Mesodermal cell (in vitro differentiated cells): ENCODE data around the gene PGBD2. TPM values are rescaled to one million over a fixed set of nuclear protein-coding genes. Genes with fewer than 3 reads are reported as not detected.

Experiments used
- H3K27ac ChIP-seq: 2 replicates; pipeline ENCODE4 v1.7.0; 2013; ENCODE audit warnings: mild to moderate bottlenecking, low read depth, low read length, moderate library complexity; ENCODE audit not compliant: severe bottlenecking
- H3K36me3 ChIP-seq: 2 replicates; pipeline ENCODE4 v1.7.1; 2013; ENCODE audit warnings: mild to moderate bottlenecking, low read length, moderate library complexity; ENCODE audit not compliant: control insufficient read depth, insufficient read depth
- H3K4me1 ChIP-seq: one replicate; pipeline ENCODE4 v1.7.1; 2013; ENCODE audit warnings: mild to moderate bottlenecking, low read length; ENCODE audit not compliant: insufficient read depth, control insufficient read depth, poor library complexity, severe bottlenecking
- H3K4me3 ChIP-seq: 2 replicates; pipeline ENCODE4 v1.7.0; 2013; ENCODE audit warnings: low read length, control low read depth, mild to moderate bottlenecking; ENCODE audit not compliant: insufficient read depth, poor library complexity, severe bottlenecking; ENCODE audit errors: extremely low read depth
- H3K9me3 ChIP-seq: 2 replicates; pipeline ENCODE4 v1.7.1; 2013; ENCODE audit warnings: mild to moderate bottlenecking, low read length, moderate library complexity; ENCODE audit not compliant: control insufficient read depth
- WGBS, 2 experiments: methylation state at CpG; one replicate each; pipeline ENCODE4 v1.1.5; 2013; ENCODE audit warnings: missing lambda C conversion rate in 2 of 2; ENCODE audit not compliant: insufficient coverage in 2 of 2; 5-methylcytosine and 5-hydroxymethylcytosine counted together
- polyA plus RNA-seq, 2 experiments: library from polyadenylated mRNA; stranded (reverse); fragments of 50-300 nt; gene quantifications; one replicate each; pipeline ENCODE4 v1.2.3, GENCODE V29; 2013

PGBD2 gene
- 3.2 TPM for polyA plus RNA-seq (2013, experiment 1 of 2)
- 2.9 TPM for polyA plus RNA-seq (2013, experiment 2 of 2)

GRCh38 chr1:248906009-248906752 lies at the start of gene PGBD2:
PGBD2 (plus strand) TSS chr1:248906235; CDS start chr1:248913863, 7,628 bp downstream.
- WGBS, 2 experiments: 1% methylated on average over 40 to 52 of the region's 80 CpGs
- peak within 1 kb of the TSS; percentile 97 for H3K27ac ChIP-seq

GRCh38 chr1:248857201-248857600 lies 48.8 kb upstream of the PGBD2 start:
- Histone ChIP-seq H3K36me3 (peaks cover 34% of the 10 kb centered on the region), H3K27ac (no peak overlapping the region), H3K9me3 (no peaks in the 10 kb centered on the region), H3K4me3 (peak overlapping the region; percentile 64), H3K4me1 (peaks cover 10% of the 10 kb centered on the region)
- WGBS, 2 experiments: 100% methylated on average over 4 of the region's 7 CpGs; no CpG with 5 or more reads in 1 of the 2 experiments

More at GRCh38 chr1:248906009-248906752, at the start of gene PGBD2:
- Histone ChIP-seq H3K9me3 (no peaks in the 10 kb centered on the region), H3K4me1 (no peaks in the 10 kb centered on the region), H3K36me3 (peaks cover 6% of the 10 kb centered on the region), H3K4me3 (peak within 1 kb of the TSS; percentile 54)

- no peak overlapping the region for H3K27ac ChIP-seq
- no peaks in the 10 kb centered on the region for H3K9me3 ChIP-seq
Observed at GRCh38 chr1:248857749-248858095, 48.3 kb upstream of the PGBD2 start.

GRCh38 chr1:248858096-248858890 lies 47.7 kb upstream of the PGBD2 start:
- WGBS, 2 experiments: 2 to 3% methylated on average over 35 to 42 of the region's 45 CpGs
- peaks cover 29% of the 10 kb centered on the region for H3K36me3 ChIP-seq
- peak overlapping the region; percentile 64 for H3K4me3 ChIP-seq
- peak overlapping the region; percentile 75 for H3K27ac ChIP-seq
- H3K9me3 ChIP-seq: no peaks in the 10 kb centered on the region
- peaks cover 10% of the 10 kb centered on the region for H3K4me1 ChIP-seq

More at GRCh38 chr1:248857749-248858095, 48.3 kb upstream of the PGBD2 start:
- Histone ChIP-seq H3K4me3 (peak overlapping the region; percentile 64), H3K4me1 (peaks cover 10% of the 10 kb centered on the region), H3K36me3 (peaks cover 30% of the 10 kb centered on the region)
- 14 to 29% methylated on average over 4 of the region's 4 CpGs for WGBS, 2 experiments

GRCh38 chr1:248858891-248859889 lies 46.8 kb upstream of the PGBD2 start, which contains the start of gene ZNF692:
ZNF692 (minus strand) TSS chr1:248859085; CDS start chr1:248858309, 776 bp downstream.
- H3K27ac ChIP-seq: peak within 1 kb of the TSS; percentile 75
- H3K4me3 ChIP-seq: peak within 1 kb of the TSS; percentile 64
- H3K36me3 ChIP-seq: peaks cover 22% of the 10 kb centered on the region
- WGBS, 2 experiments: 12 to 14% methylated on average over 41 to 47 of the region's 62 CpGs
- H3K9me3 ChIP-seq: no peaks in the 10 kb centered on the region
- H3K4me1 ChIP-seq: peaks cover 15% of the 10 kb centered on the region

GRCh38 chr1:248860007-248860406 lies 46.0 kb upstream of the PGBD2 start:
- Histone ChIP-seq H3K4me3 (no peak overlapping the region), H3K4me1 (peaks cover 15% of the 10 kb centered on the region), H3K27ac (no peak overlapping the region), H3K9me3 (no peaks in the 10 kb centered on the region), H3K36me3 (peaks cover 14% of the 10 kb centered on the region)
- 95 to 97% methylated on average over 2 to 4 of the region's 4 CpGs for WGBS, 2 experiments

GRCh38 chr1:248861616-248862015 lies 44.4 kb upstream of the PGBD2 start:
- H3K4me3 ChIP-seq: no peak overlapping the region
- no peaks in the 10 kb centered on the region for H3K36me3 ChIP-seq
- 72% methylated on average over 2 of the region's 2 CpGs; no CpG with 5 or more reads in 1 of the 2 experiments for WGBS, 2 experiments
- H3K4me1 ChIP-seq: peaks cover 13% of the 10 kb centered on the region
- H3K27ac ChIP-seq: no peak overlapping the region
- no peaks in the 10 kb centered on the region for H3K9me3 ChIP-seq

GRCh38 chr1:248862695-248862997 lies 43.4 kb upstream of the PGBD2 start:
- Histone ChIP-seq H3K4me3 (peak overlapping the region; percentile 47), H3K27ac (no peak overlapping the region), H3K4me1 (peaks cover 7% of the 10 kb centered on the region), H3K9me3 (no peaks in the 10 kb centered on the region), H3K36me3 (no peaks in the 10 kb centered on the region)
- 38 to 41% methylated on average over 3 to 4 of the region's 4 CpGs for WGBS, 2 experiments

GRCh38 chr1:248862998-248863881 lies 42.8 kb upstream of the PGBD2 start:
- H3K4me1 ChIP-seq: peaks cover 5% of the 10 kb centered on the region
- no peaks in the 10 kb centered on the region for H3K9me3 ChIP-seq
- 10 to 11% methylated on average over 43 to 44 of the region's 46 CpGs for WGBS, 2 experiments
- no peaks in the 10 kb centered on the region for H3K36me3 ChIP-seq
- H3K27ac ChIP-seq: no peak overlapping the region
- H3K4me3 ChIP-seq: peak overlapping the region; percentile 47
